HCT116 (cell line): ENCODE results near the gene HADH. TPM values are rescaled to one million over a fixed set of nuclear protein-coding genes. Genes with fewer than 3 reads are reported as not detected.

Experiments
- ATAC-seq: fragments of 200-7000 bp; cut with Tn5 transposase; 2 replicates; pipeline ENCODE4 v1.9.1; 2020; ENCODE audit warnings: mild to moderate bottlenecking, moderate library complexity
- BruUV-seq: library from RNA; stranded (reverse); fragments of 400-500 nt; replicated peaks from 2 replicates; lab custom pipeline; 2021; lab: Mats Ljungman, UMichigan
- CTCF ChIA-PET: fragments of 300-600 bp; sonication (Branson Sonifier 250); formaldehyde crosslinking; loops from one replicate; lab custom pipeline; 2021; ENCODE audit warnings: antibody characterized with exemption; lab: Charles Lee
- POLR2A ChIA-PET: fragments of 300-600, 350-600 bp; sonication (Branson Sonifier 250); formaldehyde crosslinking; loops from one replicate; lab custom pipeline; 2021; ENCODE audit warnings: antibody characterized with exemption; lab: Charles Lee
- RAD21 ChIA-PET, 2 experiments: fragments of 300-600 bp; sonication (Branson Sonifier 250); formaldehyde crosslinking; loops; one replicate each; lab custom pipeline; 2023; ENCODE audit warnings: low total read pairs in 2 of 2; ENCODE audit not compliant: uncharacterized antibody in 2 of 2, unreplicated experiment in 2 of 2, low non-redundant PET in 1 of 2; lab: Charles Lee
- DNase-seq: peaks from one replicate; pipeline ENCODE4 v3.0.0-alpha.2; 2010; ENCODE audit warnings: low read depth, low spot score
- H2AFZ ChIP-seq: fragments of 200-600 bp; shearing (Covaris generic), sonication (generic); 2 replicates; pipeline ENCODE4 v1.6.1; 2017; ENCODE audit warnings: low read depth, mixed run types, mixed read lengths, antibody characterized with exemption, low read length; ENCODE audit not compliant: poor library complexity, severe bottlenecking
- H3K27ac ChIP-seq: 2 replicates; pipeline ENCODE4 v1.5.1; 2012; ENCODE audit warnings: low read depth, low read length
- H3K27me3 ChIP-seq: fragments of 200-600 bp; sonication (generic); 2 replicates; pipeline ENCODE4 v1.6.1; 2016; ENCODE audit warnings: mixed run types, low read length, mixed read lengths; ENCODE audit not compliant: insufficient read depth
- H3K36me3 ChIP-seq, 2 experiments: fragments of 200-500 bp in 1 of 2; fragments of 200-600 bp in 1 of 2; sonication (Bioruptor generic) in 1 of 2; sonication (generic) in 1 of 2; 2 replicates each; pipeline versions ENCODE4 v1.5.1 to v1.6.1; 2014 to 2016; ENCODE audit warnings: low read length in 2 of 2, inconsistent platforms in 1 of 2, mixed read lengths in 1 of 2, mixed run types in 1 of 2; ENCODE audit not compliant: insufficient read depth in 2 of 2, control insufficient read depth in 1 of 2
- H3K4me1 ChIP-seq, 2 experiments: fragments of 200-600 bp in 1 of 2; sonication (generic) in 1 of 2; 2 replicates each; pipeline versions ENCODE4 v1.5.1 to v1.6.1; 2012 to 2017; ENCODE audit warnings: low read length in 2 of 2, inconsistent platforms in 1 of 2, mild to moderate bottlenecking in 1 of 2, mixed read lengths in 1 of 2, mixed run types in 1 of 2, moderate library complexity in 1 of 2; ENCODE audit not compliant: insufficient read depth in 2 of 2, control insufficient read depth in 1 of 2
- H3K4me2 ChIP-seq: fragments of 200-600 bp; sonication (generic); 2 replicates; pipeline ENCODE4 v1.6.1; 2017; ENCODE audit warnings: mixed run types, low read length, mixed read lengths
- H3K4me3 ChIP-seq, 2 experiments: fragments of 200-600 bp in 1 of 2; sonication (generic) in 1 of 2; replicated peaks in 1 of 2; 2 replicates each; pipeline ENCODE4 v1.5.1; 2011 to 2016; ENCODE audit warnings: low read length in 2 of 2, control low read depth in 1 of 2, low read depth in 1 of 2, mild to moderate bottlenecking in 1 of 2, mixed read lengths in 1 of 2, mixed run types in 1 of 2
- H3K79me2 ChIP-seq: fragments of 200-600 bp; sonication (generic); 2 replicates; pipeline ENCODE4 v1.6.1; 2017; ENCODE audit warnings: mild to moderate bottlenecking, mixed run types, low read length, moderate library complexity, mixed read lengths; ENCODE audit not compliant: insufficient read depth
- H3K9ac ChIP-seq: fragments of 200-600 bp; sonication (generic); 2 replicates; pipeline ENCODE4 v1.6.1; 2016; ENCODE audit warnings: low read length, mixed read lengths
- H3K9me2 ChIP-seq: fragments of 200-600 bp; sonication (generic), shearing (Covaris generic); 2 replicates; pipeline ENCODE4 v1.6.1; 2017; ENCODE audit warnings: mixed run types, mild to moderate bottlenecking, moderate library complexity; ENCODE audit not compliant: insufficient read depth
- H3K9me3 ChIP-seq, 2 experiments: fragments of 200-500 bp in 1 of 2; fragments of 200-600 bp in 1 of 2; sonication (Bioruptor generic) in 1 of 2; sonication (generic) in 1 of 2; 2 replicates each; pipeline ENCODE4 v1.6.1; 2014 to 2017; ENCODE audit warnings: low read length in 2 of 2, mixed read lengths in 2 of 2, inconsistent platforms in 1 of 2, low read depth in 1 of 2, mild to moderate bottlenecking in 1 of 2, mixed run types in 1 of 2, moderate library complexity in 1 of 2; ENCODE audit not compliant: control insufficient read depth in 1 of 2, insufficient read depth in 1 of 2
- H4K20me1 ChIP-seq: fragments of 200-600 bp; sonication (generic), shearing (Covaris generic); 2 replicates; pipeline ENCODE4 v1.6.1; 2017; ENCODE audit warnings: mixed run types, mild to moderate bottlenecking, moderate library complexity; ENCODE audit not compliant: insufficient read depth
- EGR1 ChIP-seq: IDR thresholded peaks from 2 replicates; pipeline ENCODE4 v1.6.1; 2012; ENCODE audit warnings: low read depth
- EZH2phosphoT487 ChIP-seq: fragments of 200-600 bp; IDR thresholded peaks from 2 replicates; pipeline ENCODE4 v1.6.1; 2018; ENCODE audit warnings: antibody characterized with exemption, borderline replicate concordance
- FOSL1 ChIP-seq: IDR thresholded peaks from 2 replicates; pipeline ENCODE4 v1.6.1; 2012; ENCODE audit warnings: low read depth
- JUND ChIP-seq: IDR thresholded peaks from 2 replicates; pipeline ENCODE4 v1.6.1; 2012
- POLR2AphosphoS5 ChIP-seq: IDR thresholded peaks from 2 replicates; pipeline ENCODE4 v1.6.1; 2011; ENCODE audit warnings: mild to moderate bottlenecking, low read depth, low read length, moderate library complexity
- RAD21 ChIP-seq: IDR thresholded peaks from 2 replicates; pipeline ENCODE4 v1.6.1; 2012; ENCODE audit warnings: low read depth, mild to moderate bottlenecking
- SRF ChIP-seq: IDR thresholded peaks from 2 replicates; pipeline ENCODE4 v1.6.1; 2012; ENCODE audit warnings: low read depth
- TCF7L2 ChIP-seq: IDR thresholded peaks from 2 replicates; pipeline ENCODE4 v1.7.0; 2011; ENCODE audit warnings: borderline replicate concordance, inconsistent platforms; ENCODE audit not compliant: insufficient read depth, insufficient read length; ENCODE audit errors: extremely low read depth
- YY1 ChIP-seq: IDR thresholded peaks from 2 replicates; pipeline ENCODE4 v1.6.1; 2011; ENCODE audit warnings: low read length, low read depth, moderate library complexity, mild to moderate bottlenecking; ENCODE audit not compliant: insufficient replicate concordance; ENCODE audit errors: extremely low read depth
- intact Hi-C: fragments of 100-400 bp; cut with micrococcal nuclease; formaldehyde crosslinking; loops from 2 replicates; pipeline ENCODE4 v1.10.0; 2022
- total RNA-seq: library from RNA; stranded (reverse); gene quantifications from one replicate; pipeline ENCODE4 v1.2.1, GENCODE V29; 2021; ENCODE audit not compliant: unreplicated experiment
- TF ChIP-seq, protein P1 (sequence below): IDR thresholded peaks from 2 replicates; pipeline ENCODE4 v1.6.1; 2011; ENCODE audit warnings: mild to moderate bottlenecking, low read length, moderate library complexity; ENCODE audit not compliant: insufficient replicate concordance; ENCODE audit errors: extremely low read depth
- TF ChIP-seq, protein P2 (sequence below), 3 experiments: fragments of 200-600 bp in 1 of 3; sonication (generic) in 1 of 3; IDR thresholded peaks in 2 of 3; conservative IDR thresholded peaks in 1 of 3; 2 replicates each; pipeline ENCODE4 v1.5.1; 2012 to 2017; ENCODE audit warnings: low read depth in 2 of 3, low read length in 2 of 3, antibody characterized with exemption in 1 of 3, borderline replicate concordance in 1 of 3, control low read depth in 1 of 3, mild to moderate bottlenecking in 1 of 3, mixed read lengths in 1 of 3, mixed run types in 1 of 3, moderate library complexity in 1 of 3; ENCODE audit not compliant: insufficient read depth in 1 of 3

The HADH gene
- total RNA-seq, 1 experiment from 2014 or later = 30.2 TPM

DNA sequence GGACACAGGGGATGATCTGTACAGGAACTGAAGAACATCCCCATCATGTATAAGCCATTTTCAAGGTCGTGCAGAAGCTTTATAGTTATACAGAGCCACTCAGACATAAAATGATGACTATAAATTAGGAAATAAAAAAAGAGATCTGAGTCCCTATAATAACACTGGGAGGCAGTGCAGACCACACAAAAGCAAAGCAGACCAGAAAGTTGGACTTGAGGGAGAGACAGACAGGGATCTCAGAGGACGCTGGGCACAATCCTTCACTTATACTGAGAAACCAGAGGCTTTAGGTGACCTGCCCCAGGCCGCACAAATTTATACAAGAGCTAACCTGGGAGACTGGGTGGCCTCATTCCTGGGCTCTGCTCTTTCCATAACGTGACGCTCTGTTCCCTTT is 70.5 kb downstream of the HADH start:
- H2AFZ ChIP-seq = peak overlapping the region; percentile 83
- no peaks in the 10 kb centered on the region for H3K27me3 ChIP-seq
- TF ChIP-seq, protein P1, sequence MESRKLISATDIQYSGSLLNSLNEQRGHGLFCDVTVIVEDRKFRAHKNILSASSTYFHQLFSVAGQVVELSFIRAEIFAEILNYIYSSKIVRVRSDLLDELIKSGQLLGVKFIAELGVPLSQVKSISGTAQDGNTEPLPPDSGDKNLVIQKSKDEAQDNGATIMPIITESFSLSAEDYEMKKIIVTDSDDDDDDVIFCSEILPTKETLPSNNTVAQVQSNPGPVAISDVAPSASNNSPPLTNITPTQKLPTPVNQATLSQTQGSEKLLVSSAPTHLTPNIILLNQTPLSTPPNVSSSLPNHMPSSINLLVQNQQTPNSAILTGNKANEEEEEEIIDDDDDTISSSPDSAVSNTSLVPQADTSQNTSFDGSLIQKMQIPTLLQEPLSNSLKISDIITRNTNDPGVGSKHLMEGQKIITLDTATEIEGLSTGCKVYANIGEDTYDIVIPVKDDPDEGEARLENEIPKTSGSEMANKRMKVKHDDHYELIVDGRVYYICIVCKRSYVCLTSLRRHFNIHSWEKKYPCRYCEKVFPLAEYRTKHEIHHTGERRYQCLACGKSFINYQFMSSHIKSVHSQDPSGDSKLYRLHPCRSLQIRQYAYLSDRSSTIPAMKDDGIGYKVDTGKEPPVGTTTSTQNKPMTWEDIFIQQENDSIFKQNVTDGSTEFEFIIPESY = no peak
- TF ChIP-seq SRF = no peak
- TF ChIP-seq JUND = no peak
- no peak for TF ChIP-seq POLR2AphosphoS5
- TF ChIP-seq YY1 = no peak
- TF ChIP-seq EZH2phosphoT487 = no peak
- no peak for TF ChIP-seq FOSL1
- TF ChIP-seq TCF7L2 = no peak
- TF ChIP-seq RAD21 = peak; percentile 82
- TF ChIP-seq, protein P2, sequence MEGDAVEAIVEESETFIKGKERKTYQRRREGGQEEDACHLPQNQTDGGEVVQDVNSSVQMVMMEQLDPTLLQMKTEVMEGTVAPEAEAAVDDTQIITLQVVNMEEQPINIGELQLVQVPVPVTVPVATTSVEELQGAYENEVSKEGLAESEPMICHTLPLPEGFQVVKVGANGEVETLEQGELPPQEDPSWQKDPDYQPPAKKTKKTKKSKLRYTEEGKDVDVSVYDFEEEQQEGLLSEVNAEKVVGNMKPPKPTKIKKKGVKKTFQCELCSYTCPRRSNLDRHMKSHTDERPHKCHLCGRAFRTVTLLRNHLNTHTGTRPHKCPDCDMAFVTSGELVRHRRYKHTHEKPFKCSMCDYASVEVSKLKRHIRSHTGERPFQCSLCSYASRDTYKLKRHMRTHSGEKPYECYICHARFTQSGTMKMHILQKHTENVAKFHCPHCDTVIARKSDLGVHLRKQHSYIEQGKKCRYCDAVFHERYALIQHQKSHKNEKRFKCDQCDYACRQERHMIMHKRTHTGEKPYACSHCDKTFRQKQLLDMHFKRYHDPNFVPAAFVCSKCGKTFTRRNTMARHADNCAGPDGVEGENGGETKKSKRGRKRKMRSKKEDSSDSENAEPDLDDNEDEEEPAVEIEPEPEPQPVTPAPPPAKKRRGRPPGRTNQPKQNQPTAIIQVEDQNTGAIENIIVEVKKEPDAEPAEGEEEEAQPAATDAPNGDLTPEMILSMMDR (IDR thresholded peaks at IDR 0.05 in 2 of 3, conservative IDR thresholded peaks at IDR 0.05 in 1 of 3; ENCODE audit: borderline replicate concordance in 1 of 3, insufficient read depth in 1 of 3, low read depth in 2 of 3, low read length in 2 of 3) = peak; percentile 32 to 57 (median 42); a peak in 4 of 6 replicates
- TF ChIP-seq EGR1 = no peak
- peaks cover 0 to 22% of the 10 kb centered on the region in 2 experiments; a peak in 2 of 4 replicates for H3K4me1 ChIP-seq
- ChIA-PET CTCF (interaction anchor here (1.3 to 5.4 kb wide), 3 partner anchors 40 to 512 kb away, joined by 3 to 29 read pairs (median 11); no protein-coding TSS in a partner anchor), RAD21 (interaction anchor here in 1 of 2 experiments (0.9 to 1.3 kb wide), 2 partner anchors 30 to 512 kb away, joined by 3 to 4 read pairs; no protein-coding TSS in a partner anchor), POLR2A (interaction anchor here (1.4 kb wide), 1 partner anchor 513 kb away, joined by 3 read pairs; no protein-coding TSS in a partner anchor)
- H4K20me1 ChIP-seq = no peaks in the 10 kb centered on the region
- no peak overlapping the region for H3K4me2 ChIP-seq
- no peaks in the 10 kb centered on the region for H3K36me3 ChIP-seq
- H3K27ac ChIP-seq = no peak overlapping the region
- BruUV-seq = no TSS peak
- no peaks in the 10 kb centered on the region for H3K79me2 ChIP-seq
- H3K4me3 ChIP-seq = no peak overlapping the region
- no peak overlapping the region for H3K9ac ChIP-seq
- no peaks in the 10 kb centered on the region for H3K9me2 ChIP-seq
- intact Hi-C loops = loop anchor here (1.0 to 10.0 kb wide), 3 partner anchors 433 to 1345 kb away; no protein-coding TSS in a partner anchor
- peak; percentile 66 for ATAC-seq
- DNase-seq = peak; percentile 41
- no peaks in the 10 kb centered on the region for H3K9me3 ChIP-seq
